OCI-LY7 (cell line): ENCODE data around the gene IGF2BP1.

Experiments used
- EZH2phosphoT487 ChIP-seq: fragments of 200-600 bp; sonication (generic); IDR thresholded peaks from 2 replicates; pipeline ENCODE4 v1.6.1; 2018; ENCODE audit warnings: low read depth, borderline replicate concordance, mild to moderate bottlenecking, mixed run types, antibody characterized with exemption, low read length, moderate library complexity, mixed read lengths
- TF ChIP-seq, protein P1 (sequence below): fragments of 200-600 bp; sonication (generic); conservative IDR thresholded peaks from 2 replicates; pipeline ENCODE4 v1.5.1; 2014; ENCODE audit warnings: mild to moderate bottlenecking, antibody characterized with exemption, low read length, moderate library complexity, mixed read lengths

GRCh38 chr17:49090878-49091594 is 93.9 kb downstream of the IGF2BP1 start:
- TF ChIP-seq, protein P1, sequence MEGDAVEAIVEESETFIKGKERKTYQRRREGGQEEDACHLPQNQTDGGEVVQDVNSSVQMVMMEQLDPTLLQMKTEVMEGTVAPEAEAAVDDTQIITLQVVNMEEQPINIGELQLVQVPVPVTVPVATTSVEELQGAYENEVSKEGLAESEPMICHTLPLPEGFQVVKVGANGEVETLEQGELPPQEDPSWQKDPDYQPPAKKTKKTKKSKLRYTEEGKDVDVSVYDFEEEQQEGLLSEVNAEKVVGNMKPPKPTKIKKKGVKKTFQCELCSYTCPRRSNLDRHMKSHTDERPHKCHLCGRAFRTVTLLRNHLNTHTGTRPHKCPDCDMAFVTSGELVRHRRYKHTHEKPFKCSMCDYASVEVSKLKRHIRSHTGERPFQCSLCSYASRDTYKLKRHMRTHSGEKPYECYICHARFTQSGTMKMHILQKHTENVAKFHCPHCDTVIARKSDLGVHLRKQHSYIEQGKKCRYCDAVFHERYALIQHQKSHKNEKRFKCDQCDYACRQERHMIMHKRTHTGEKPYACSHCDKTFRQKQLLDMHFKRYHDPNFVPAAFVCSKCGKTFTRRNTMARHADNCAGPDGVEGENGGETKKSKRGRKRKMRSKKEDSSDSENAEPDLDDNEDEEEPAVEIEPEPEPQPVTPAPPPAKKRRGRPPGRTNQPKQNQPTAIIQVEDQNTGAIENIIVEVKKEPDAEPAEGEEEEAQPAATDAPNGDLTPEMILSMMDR, result no peak
- TF ChIP-seq EZH2phosphoT487, result no peak
